CD4-positive, CD25-positive, alpha-beta regulatory T cell (primary cell): ENCODE measurements around the gene JMJD1C. TPM values are rescaled to one million over a fixed set of nuclear protein-coding genes. Genes with fewer than 3 reads are reported as not detected.
A peak's percentile ranks its signal among the peaks of the same experiment; 100 is the strongest.
"Not testable (repeated sequence)": the region's sequence is repeated elsewhere in the genome, so short reads cannot be mapped to it uniquely, and the experiment has no call there.

Experiments used
- ATAC-seq, 2 donors: fragments of 150-1000 bp; cut with Tn5 transposase; one replicate each; pipeline ENCODE4 v1.10.0; 2021; ENCODE audit warnings: low read depth in 2 of 2, moderate number of reproducible peaks in 2 of 2, moderate library complexity in 1 of 2
- DNase-seq, 3 donors: peaks; one replicate each; pipeline versions ENCODE4 v3.0.0 to v3.0.0-alpha.2; 2012 to 2022; ENCODE audit warnings: mixed read lengths in 1 of 3
- H3K27ac ChIP-seq: one replicate; pipeline ENCODE4 v1.7.0; 2013; ENCODE audit warnings: mild to moderate bottlenecking, low read length; ENCODE audit not compliant: insufficient read depth, poor library complexity, severe bottlenecking
- H3K27me3 ChIP-seq: one replicate; pipeline ENCODE4 v1.7.0; 2013; ENCODE audit warnings: low read length; ENCODE audit not compliant: control insufficient read depth, insufficient read depth
- H3K36me3 ChIP-seq: one replicate; pipeline ENCODE4 v1.7.0; 2013; ENCODE audit warnings: mild to moderate bottlenecking, low read length, moderate library complexity; ENCODE audit not compliant: control insufficient read depth, insufficient read depth
- H3K4me1 ChIP-seq: 2 replicates; pipeline ENCODE4 v1.7.0; 2013; ENCODE audit warnings: mild to moderate bottlenecking, low read length; ENCODE audit not compliant: insufficient read depth, control insufficient read depth, poor library complexity, severe bottlenecking
- H3K4me3 ChIP-seq: one replicate; pipeline ENCODE4 v1.7.0; 2013; ENCODE audit warnings: low read depth, mild to moderate bottlenecking, low read length, moderate library complexity
- H3K9me3 ChIP-seq, 2 experiments: 1 replicate in 1 of 2; 2 replicates in 1 of 2; pipeline ENCODE4 v1.7.0; 2013; ENCODE audit warnings: low read length in 2 of 2, mild to moderate bottlenecking in 1 of 2, moderate library complexity in 1 of 2; ENCODE audit not compliant: control insufficient read depth in 2 of 2
- H3K27ac Mint-ChIP-seq, 3 donors: one replicate each; pipeline ENCODE4 v1.8.0; 2020 to 2022; ENCODE audit warnings: mild to moderate bottlenecking in 3 of 3, mixed read lengths in 3 of 3, moderate library complexity in 2 of 3
- H3K27me3 Mint-ChIP-seq: one replicate; pipeline ENCODE4 v1.8.0; 2022; ENCODE audit warnings: mild to moderate bottlenecking, mixed read lengths
- H3K36me3 Mint-ChIP-seq: one replicate; pipeline ENCODE4 v1.8.0; 2020; ENCODE audit warnings: mixed read lengths
- H3K4me1 Mint-ChIP-seq, 4 donors: one replicate each; pipeline ENCODE4 v1.8.0; 2020 to 2022; ENCODE audit warnings: mixed read lengths in 4 of 4, mild to moderate bottlenecking in 1 of 4
- H3K4me3 Mint-ChIP-seq, 4 donors: one replicate each; pipeline ENCODE4 v1.8.0; 2020 to 2022; ENCODE audit warnings: mild to moderate bottlenecking in 4 of 4, mixed read lengths in 4 of 4, moderate library complexity in 3 of 4
- H3K9me3 Mint-ChIP-seq, 7 donors: one replicate each; pipeline ENCODE4 v1.8.0; 2020 to 2022; ENCODE audit warnings: mixed read lengths in 7 of 7, mild to moderate bottlenecking in 3 of 7, moderate library complexity in 2 of 7
- polyA plus RNA-seq, 4 donors: library from polyadenylated mRNA; unstranded; fragments of 300-500 nt; fragmentation: Illumina TruSeq; gene quantifications; one replicate each; pipeline ENCODE4 v1.2.3, GENCODE V29; 2021
- total RNA-seq: library from RNA; stranded (reverse); gene quantifications from one replicate; pipeline ENCODE4 v1.2.3, GENCODE V29; 2022

The JMJD1C gene
- total and polyA plus RNA-seq, 5 donors from 2014 or later: 35.5 to 222 (median 46.4) TPM

GRCh38 chr10:63390521-63390920, 75.3 kb downstream of the JMJD1C start:
- H3K4me3 Mint-ChIP-seq: peak overlapping the region in 1 of 4 donors; percentile 4
- Histone ChIP-seq H3K36me3 (no peaks in the 10 kb centered on the region), H3K27ac (no peak overlapping the region), H3K4me1 (peaks cover 14% of the 10 kb centered on the region), H3K4me3 (no peak overlapping the region), H3K27me3 (no peaks in the 10 kb centered on the region), H3K9me3 (no peaks in the 10 kb centered on the region)
- no peak for ATAC-seq
- H3K9me3 Mint-ChIP-seq: peaks cover 0 to 22% (median 7%) of the 10 kb centered on the region in 7 donors
- peaks cover 26% of the 10 kb centered on the region for H3K36me3 Mint-ChIP-seq
- no peak overlapping the region for H3K27ac Mint-ChIP-seq
- no peaks in the 10 kb centered on the region for H3K27me3 Mint-ChIP-seq
- DNase-seq: peak in 1 of 3 donors; percentile 5
- peaks cover 33 to 63% (median 47%) of the 10 kb centered on the region in 4 donors for H3K4me1 Mint-ChIP-seq

- Mint-ChIP-seq H3K36me3 (peaks cover 26% of the 10 kb centered on the region), H3K4me3 (peak overlapping the region; percentile 21 to 68 (median 46)), H3K27ac (peak overlapping the region; percentile 15 to 83 (median 42)), H3K9me3 (peaks cover 0 to 22% (median 7%) of the 10 kb centered on the region in 7 donors), H3K4me1 (peaks cover 40 to 73% (median 55%) of the 10 kb centered on the region in 4 donors), H3K27me3 (no peaks in the 10 kb centered on the region)
- ATAC-seq (no peak), DNase-seq (peak in 2 of 3 donors; percentile 27 to 37)
- Histone ChIP-seq H3K27ac (no peak overlapping the region), H3K9me3 (no peaks in the 10 kb centered on the region), H3K4me3 (peak overlapping the region; percentile 70), H3K36me3 (no peaks in the 10 kb centered on the region), H3K27me3 (no peaks in the 10 kb centered on the region), H3K4me1 (peaks cover 18% of the 10 kb centered on the region)
Measured at GRCh38 chr10:63388421-63389031, 77.3 kb downstream of the JMJD1C start.

DNA sequence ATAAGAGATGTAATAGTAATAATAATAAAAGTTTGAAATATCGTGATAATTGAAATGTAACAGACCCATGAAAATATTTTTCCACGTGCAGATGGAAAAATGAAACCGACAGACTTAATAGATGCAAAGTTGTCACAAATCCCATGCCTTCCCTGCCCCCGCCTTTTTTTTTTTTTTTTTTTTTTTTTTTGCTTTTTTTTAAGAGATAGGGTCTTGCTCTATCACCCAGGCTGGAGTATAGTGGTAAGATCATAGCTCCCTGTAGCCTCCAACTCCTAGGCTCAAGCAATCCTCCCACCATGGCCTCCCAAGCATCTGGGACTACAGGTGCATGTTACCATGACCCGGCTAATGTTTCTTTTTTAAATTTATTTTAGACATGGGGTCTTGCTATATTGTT, 80.5 kb downstream of the JMJD1C start:
- Histone ChIP-seq H3K9me3 (no peaks in the 10 kb centered on the region), H3K27ac (no peak overlapping the region), H3K27me3 (no peaks in the 10 kb centered on the region), H3K4me1 (peaks cover 18% of the 10 kb centered on the region), H3K4me3 (no peak overlapping the region), H3K36me3 (no peaks in the 10 kb centered on the region)
- Mint-ChIP-seq H3K27ac (no peak overlapping the region), H3K4me3 (no peak overlapping the region), H3K9me3 (peaks cover 0 to 9% (median 5%) of the 10 kb centered on the region in 7 donors), H3K27me3 (no peaks in the 10 kb centered on the region), H3K36me3 (peaks cover 9% of the 10 kb centered on the region), H3K4me1 (peaks cover 31 to 52% (median 43%) of the 10 kb centered on the region in 4 donors)
- no peak for DNase-seq
- ATAC-seq: no peak

DNA sequence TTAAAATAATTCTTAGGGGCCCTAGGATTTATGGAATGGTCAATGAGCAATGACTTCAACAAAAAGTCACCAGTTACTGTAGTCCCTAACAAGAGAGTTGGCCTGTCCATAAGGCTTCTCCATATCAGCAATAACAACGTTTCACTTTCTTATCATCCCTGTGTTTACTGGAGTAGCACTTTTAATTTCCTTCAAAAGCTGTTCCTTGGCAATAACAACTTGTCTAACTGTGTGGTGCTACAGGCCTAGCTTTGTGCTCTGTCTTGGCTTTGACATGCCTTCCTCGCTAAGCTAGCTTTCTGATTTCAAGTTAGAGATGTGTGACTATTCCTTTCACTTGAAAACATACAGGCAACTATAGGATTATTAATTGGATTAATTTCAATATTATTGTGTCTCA, 81.1 kb downstream of the JMJD1C start:
- Mint-ChIP-seq H3K4me1 (peaks cover 26 to 49% (median 38%) of the 10 kb centered on the region in 4 donors), H3K27ac (no peak overlapping the region), H3K27me3 (no peaks in the 10 kb centered on the region), H3K4me3 (no peak overlapping the region), H3K36me3 (peaks cover 9% of the 10 kb centered on the region), H3K9me3 (peaks cover 0 to 5% (median 2%) of the 10 kb centered on the region in 7 donors)
- Histone ChIP-seq H3K9me3 (no peaks in the 10 kb centered on the region), H3K4me3 (no peak overlapping the region), H3K36me3 (no peaks in the 10 kb centered on the region), H3K27ac (no peak overlapping the region), H3K27me3 (no peaks in the 10 kb centered on the region), H3K4me1 (peaks cover 18% of the 10 kb centered on the region)
- ATAC-seq: no peak
- DNase-seq: no peak

GRCh38 chr10:63384001-63384400, 81.8 kb downstream of the JMJD1C start:
- no peak for DNase-seq
- Mint-ChIP-seq H3K9me3 (peaks cover 0 to 5% (median 0%) of the 10 kb centered on the region in 7 donors), H3K27me3 (no peaks in the 10 kb centered on the region), H3K4me1 (peaks cover 22 to 44% (median 35%) of the 10 kb centered on the region in 4 donors), H3K4me3 (no peak overlapping the region), H3K27ac (no peak overlapping the region), H3K36me3 (peaks cover 9% of the 10 kb centered on the region)
- H3K4me1 ChIP-seq: peaks cover 17% of the 10 kb centered on the region
- H3K27me3 ChIP-seq: no peaks in the 10 kb centered on the region
- no peak for ATAC-seq
- H3K27ac ChIP-seq: no peak overlapping the region
- H3K4me3 ChIP-seq: no peak overlapping the region
- no peaks in the 10 kb centered on the region for H3K9me3 ChIP-seq
- H3K36me3 ChIP-seq: no peaks in the 10 kb centered on the region

DNA sequence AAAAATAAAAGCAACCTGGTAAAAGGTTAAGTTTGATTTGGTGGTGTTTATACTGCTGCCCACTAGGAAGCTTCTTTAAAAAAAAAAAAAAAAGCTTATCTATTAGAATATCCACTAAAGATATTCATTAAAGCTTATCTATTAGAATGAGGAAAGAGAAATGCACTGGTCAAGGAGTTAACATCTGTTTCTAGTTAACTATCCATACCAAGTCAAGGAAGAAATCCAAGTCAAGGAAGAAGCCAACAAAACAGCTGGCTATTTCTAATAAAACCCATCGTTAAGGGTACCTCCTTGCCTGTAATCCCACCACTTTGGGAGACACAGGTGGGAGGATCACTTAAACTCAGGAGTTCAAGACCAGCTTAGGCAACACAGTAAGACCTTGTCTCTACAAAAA, 82.6 kb downstream of the JMJD1C start:
- peaks cover 5% of the 10 kb centered on the region for H3K36me3 Mint-ChIP-seq

GRCh38 chr10:63382066-63382465, 83.7 kb downstream of the JMJD1C start:
- Histone ChIP-seq H3K36me3 (no peaks in the 10 kb centered on the region), H3K27me3 (no peaks in the 10 kb centered on the region), H3K9me3 (no peaks in the 10 kb centered on the region), H3K4me3 (no peak overlapping the region), H3K27ac (no peak overlapping the region), H3K4me1 (peaks cover 4% of the 10 kb centered on the region)
- Mint-ChIP-seq H3K4me3 (no peak overlapping the region), H3K27ac (no peak overlapping the region), H3K27me3 (no peaks in the 10 kb centered on the region), H3K4me1 (peaks cover 15 to 26% (median 21%) of the 10 kb centered on the region in 4 donors), H3K36me3 (peaks cover 5% of the 10 kb centered on the region), H3K9me3 (peaks cover 0 to 2% (median 0%) of the 10 kb centered on the region in 7 donors)
- DNase-seq (no peak), ATAC-seq (no peak)

More for the DNA sequence above, 82.6 kb downstream of the JMJD1C start:
- DNase-seq (no peak), ATAC-seq (no peak)
- no peaks in the 10 kb centered on the region for H3K27me3 ChIP-seq
- H3K36me3 ChIP-seq: no peaks in the 10 kb centered on the region
- peaks cover 0 to 2% (median 0%) of the 10 kb centered on the region in 7 donors for H3K9me3 Mint-ChIP-seq
- no peaks in the 10 kb centered on the region for H3K9me3 ChIP-seq
- H3K4me1 ChIP-seq: peaks cover 9% of the 10 kb centered on the region
- no peak overlapping the region for H3K27ac Mint-ChIP-seq
- no peak overlapping the region for H3K4me3 Mint-ChIP-seq
- H3K27me3 Mint-ChIP-seq: no peaks in the 10 kb centered on the region
- no peak overlapping the region for H3K4me3 ChIP-seq
- H3K27ac ChIP-seq: no peak overlapping the region
- H3K4me1 Mint-ChIP-seq: peaks cover 15 to 35% (median 28%) of the 10 kb centered on the region in 4 donors

DNA sequence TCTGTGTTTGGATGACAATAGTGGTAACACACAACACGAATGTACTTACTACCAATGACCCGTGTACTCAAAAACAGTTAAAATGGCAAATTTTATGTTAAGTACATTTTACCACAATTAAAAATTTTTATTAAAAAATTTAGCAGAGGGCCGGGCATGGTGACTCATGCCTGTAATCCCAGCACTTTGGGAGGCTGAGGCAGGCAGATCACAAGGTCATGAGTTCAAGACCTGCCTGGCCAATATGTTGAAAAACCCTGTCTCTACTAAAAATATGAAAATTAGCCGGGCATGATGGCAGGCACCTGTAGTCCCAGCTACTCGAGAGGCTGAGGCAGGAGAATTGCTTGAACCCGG, 88.5 kb downstream of the JMJD1C start:
- not testable (repeated sequence) for H3K4me1 ChIP-seq, H3K9me3 ChIP-seq, H3K9me3 Mint-ChIP-seq, DNase-seq, H3K36me3 ChIP-seq, H3K27me3 Mint-ChIP-seq, ATAC-seq, H3K27ac Mint-ChIP-seq, H3K27ac ChIP-seq, H3K36me3 Mint-ChIP-seq, H3K4me3 Mint-ChIP-seq, H3K27me3 ChIP-seq, H3K4me3 ChIP-seq
- H3K4me1 Mint-ChIP-seq: peaks cover 14 to 17% (median 14%) of the 10 kb centered on the region in 4 donors
